ENCODE data around the gene STRA6.
A peak's percentile ranks its signal among the peaks of the same experiment; 100 is the strongest.

STRA6 gene

GRCh38 chr15:74158855-74159650, 43.5 kb downstream of the STRA6 start:
- DNase-seq = no peak

DNA sequence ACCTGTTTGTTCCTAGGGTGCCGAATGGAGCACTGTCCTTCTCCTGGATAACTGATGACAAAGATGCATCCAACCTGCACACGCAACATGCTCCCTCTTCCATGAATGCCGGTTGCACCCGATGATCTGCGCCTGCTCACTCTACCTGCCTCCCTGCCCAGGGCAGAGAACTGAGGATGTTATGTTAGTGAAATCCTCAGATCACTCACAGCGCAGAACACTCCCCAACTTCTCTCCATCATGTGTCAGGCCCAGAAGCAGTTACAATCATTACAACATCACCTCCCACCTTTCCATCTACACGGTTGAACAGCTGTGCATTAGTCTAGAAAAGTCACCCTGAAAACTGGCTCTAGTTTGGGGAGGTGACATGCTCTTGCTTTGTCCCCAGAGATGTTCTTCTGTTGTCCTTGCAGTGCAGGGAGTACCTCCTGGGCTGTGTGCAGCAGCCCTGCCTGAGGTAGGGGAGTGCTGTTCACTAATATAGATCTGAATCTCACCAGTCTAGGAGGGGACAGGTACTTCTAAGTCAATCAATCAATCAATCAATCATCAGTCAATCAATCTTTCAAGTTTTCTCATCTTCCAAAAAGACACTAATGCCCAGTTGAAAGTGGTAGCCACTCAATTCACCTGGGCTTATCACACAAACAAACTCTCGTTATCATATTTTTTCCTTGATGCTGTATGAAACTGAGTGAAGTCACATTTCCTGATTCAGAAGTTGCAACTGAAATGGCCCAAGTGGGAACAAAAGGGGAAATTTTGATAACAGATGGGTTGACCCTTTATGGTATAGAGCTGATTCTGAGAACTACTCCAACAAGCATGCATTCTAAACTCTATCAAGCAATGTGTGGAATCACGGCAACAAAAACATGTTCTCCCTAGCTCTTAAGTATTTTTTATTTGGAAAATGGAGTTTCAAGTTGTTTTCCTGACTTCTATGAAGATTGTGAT, 44.4 kb downstream of the STRA6 start:
- no peak for DNase-seq

DNA sequence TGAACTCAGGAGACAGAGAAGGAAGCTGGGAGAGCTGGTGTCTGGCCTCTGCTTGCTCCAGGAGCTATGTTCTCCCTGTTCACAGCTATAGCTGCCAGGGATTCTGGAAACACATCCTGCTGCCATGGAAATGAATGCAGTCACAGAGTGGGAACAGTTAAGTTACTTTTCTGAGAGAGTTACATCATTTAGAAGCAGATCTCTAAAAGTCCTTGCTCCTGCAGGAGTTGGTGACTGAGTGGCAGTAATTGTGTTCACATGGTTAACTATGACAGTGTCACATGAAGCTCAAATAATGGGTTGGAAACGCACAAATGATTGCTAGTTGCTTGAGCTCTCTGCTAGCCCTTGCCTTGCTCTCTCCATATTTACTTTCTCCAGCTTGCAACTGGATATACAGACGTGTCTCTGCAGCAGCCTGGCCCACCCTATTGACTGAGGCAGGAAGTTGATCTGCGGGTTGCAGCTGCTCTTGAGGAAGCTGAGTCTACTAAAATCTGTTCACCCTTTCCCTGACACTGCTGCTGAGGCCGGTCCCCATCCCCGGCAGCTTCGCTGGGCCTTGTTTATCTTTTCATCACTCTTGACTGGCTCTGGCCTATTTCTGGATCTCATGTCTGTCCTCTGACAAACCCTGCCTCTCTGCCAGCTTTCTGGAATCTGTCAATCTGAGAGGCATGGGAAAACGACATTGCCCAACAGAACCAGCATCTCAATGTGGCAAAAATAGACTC, 45.7 kb downstream of the STRA6 start:
- DNase-seq = peak; percentile 76

DNA sequence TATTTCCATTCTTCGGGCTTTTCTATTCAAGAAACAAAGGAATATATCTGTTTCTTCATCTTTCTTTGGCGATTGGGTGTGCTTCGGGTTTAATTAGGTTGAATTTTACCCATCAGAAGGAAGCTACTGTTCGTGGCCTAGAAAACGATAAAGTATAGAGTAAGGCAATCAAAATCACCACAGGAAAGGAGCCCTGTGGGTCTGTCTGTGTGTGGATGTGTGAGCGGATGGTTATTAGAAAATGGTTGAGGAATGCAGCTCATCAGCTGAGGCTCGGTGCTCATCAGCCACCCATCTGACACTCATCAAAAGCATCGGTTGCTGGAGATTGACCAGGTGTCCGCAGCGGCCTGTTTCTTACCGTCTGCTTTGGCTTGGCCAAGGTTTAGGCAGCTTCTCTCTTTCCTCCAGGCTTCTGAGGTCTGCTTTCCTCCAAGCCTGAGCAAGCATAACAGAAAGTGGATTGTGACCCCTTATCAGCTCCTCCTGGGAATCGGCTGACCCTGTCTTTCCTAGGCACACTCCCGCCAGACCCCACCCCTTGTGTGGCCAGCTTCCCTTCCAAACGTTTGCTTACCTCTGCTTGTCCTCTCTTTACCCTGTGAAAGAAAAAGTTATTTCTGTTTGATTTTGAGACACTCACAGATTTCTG, 46.7 kb downstream of the STRA6 start:
- DNase-seq = no peak

DNA sequence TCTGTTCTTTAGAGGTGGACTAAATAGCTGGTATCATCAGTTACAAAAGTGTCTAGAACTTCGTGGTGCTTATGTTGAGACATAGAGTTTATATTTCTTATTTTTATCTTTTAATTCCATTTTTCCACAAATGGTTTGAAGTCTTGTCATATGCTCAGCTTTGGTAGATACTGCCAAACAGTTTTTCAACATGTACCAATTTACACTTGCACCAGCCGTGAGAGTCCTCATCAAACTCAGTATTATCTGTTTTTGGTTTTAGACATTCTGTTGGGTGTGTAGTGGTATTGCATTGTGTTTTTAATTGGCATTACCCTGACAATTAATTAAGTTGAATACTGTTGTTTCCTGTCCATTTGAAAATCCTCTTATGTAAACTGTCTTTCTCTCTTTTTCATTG, 55.5 kb downstream of the STRA6 start:
- no peak for DNase-seq

GRCh38 chr15:74146277-74146800, 56.2 kb downstream of the STRA6 start:
- no peak for DNase-seq

- peak; percentile 29 for DNase-seq
These were observed 58.3 kb downstream of the STRA6 start for GRCh38 chr15:74144153-74144775.

DNA sequence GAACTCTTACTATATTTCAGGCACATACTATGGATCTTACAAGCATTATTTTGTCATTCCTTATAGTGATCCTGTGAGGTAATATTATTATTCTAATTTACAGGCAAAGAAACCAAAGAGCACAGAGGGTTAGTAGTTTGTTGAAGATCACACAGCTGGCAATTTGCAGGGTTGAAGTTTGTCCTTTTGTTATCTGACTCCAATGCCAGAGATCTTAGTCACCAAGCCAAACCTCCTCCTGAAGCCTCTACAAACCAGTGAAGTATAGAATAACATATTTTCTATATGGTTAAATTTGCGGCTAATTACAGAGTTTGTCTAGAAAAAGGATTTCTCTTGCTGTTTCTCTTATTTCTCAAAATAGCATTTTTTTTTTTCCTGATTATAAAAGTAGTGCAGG, 61.0 kb downstream of the STRA6 start:
- DNase-seq = no peak

GRCh38 chr15:74138642-74139041, 63.9 kb downstream of the STRA6 start:
- DNase-seq = no peak

- DNase-seq = no peak
These were observed 65.1 kb downstream of the STRA6 start for GRCh38 chr15:74137537-74137894.

DNA sequence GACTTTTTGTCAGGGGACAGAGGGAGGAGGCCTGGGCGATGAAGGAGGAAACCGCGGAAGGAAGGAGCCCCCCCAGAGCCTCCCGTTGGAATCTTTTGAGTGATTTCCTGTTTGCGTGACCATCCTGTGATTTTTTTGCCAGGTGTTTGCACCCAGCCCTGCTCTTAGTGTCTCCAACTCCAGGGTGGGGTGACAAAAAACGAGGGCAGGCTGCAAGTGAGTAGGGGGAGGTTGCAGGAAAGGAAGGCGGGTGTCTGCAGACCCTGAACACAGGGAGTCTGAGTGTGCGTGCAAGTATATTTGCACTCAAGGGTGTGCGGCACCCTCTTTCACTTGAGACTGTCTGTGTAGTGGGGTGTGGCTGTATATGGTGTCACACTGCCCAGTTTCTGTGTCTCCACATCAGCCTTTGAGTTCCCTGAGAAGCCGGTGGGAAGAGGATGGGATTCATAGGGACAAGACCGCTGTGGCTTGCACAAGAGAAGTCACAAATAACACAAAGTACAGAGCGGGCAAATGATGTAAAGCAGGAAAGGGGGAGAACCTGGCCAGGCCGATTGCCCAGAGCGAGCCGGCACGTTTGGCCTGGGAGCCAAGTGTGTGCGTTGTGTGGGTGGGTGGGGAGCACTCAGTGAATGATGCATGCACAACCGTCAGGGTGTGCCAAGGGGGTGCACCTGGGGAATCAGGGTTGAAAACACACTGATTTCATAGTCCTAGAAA, 65.6 kb downstream of the STRA6 start:
- no peak for DNase-seq

DNA sequence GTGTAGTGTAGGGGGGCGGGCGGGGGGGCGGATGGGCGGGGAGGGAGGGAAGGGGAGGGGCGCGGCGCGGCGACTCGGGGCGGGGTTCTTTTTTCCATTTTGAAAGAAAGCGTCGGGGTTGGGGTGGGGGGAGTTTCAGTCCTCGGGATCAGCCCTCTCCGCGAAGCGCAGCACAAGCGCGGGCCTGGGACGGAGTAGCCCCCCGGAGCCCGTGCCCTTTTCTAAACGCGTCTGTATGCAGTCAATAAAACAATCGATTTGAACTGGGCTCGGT, 66.1 kb downstream of the STRA6 start:
- no peak for DNase-seq

GRCh38 chr15:74135041-74135565, 67.5 kb downstream of the STRA6 start:
- DNase-seq = no peak

- DNase-seq = no peak
These were observed 68.1 kb downstream of the STRA6 start for GRCh38 chr15:74134387-74135027.

GRCh38 chr15:74133694-74134386, 68.7 kb downstream of the STRA6 start:
- DNase-seq = no peak

- no peak for DNase-seq
These were observed 69.6 kb downstream of the STRA6 start for GRCh38 chr15:74132681-74133651.

DNA sequence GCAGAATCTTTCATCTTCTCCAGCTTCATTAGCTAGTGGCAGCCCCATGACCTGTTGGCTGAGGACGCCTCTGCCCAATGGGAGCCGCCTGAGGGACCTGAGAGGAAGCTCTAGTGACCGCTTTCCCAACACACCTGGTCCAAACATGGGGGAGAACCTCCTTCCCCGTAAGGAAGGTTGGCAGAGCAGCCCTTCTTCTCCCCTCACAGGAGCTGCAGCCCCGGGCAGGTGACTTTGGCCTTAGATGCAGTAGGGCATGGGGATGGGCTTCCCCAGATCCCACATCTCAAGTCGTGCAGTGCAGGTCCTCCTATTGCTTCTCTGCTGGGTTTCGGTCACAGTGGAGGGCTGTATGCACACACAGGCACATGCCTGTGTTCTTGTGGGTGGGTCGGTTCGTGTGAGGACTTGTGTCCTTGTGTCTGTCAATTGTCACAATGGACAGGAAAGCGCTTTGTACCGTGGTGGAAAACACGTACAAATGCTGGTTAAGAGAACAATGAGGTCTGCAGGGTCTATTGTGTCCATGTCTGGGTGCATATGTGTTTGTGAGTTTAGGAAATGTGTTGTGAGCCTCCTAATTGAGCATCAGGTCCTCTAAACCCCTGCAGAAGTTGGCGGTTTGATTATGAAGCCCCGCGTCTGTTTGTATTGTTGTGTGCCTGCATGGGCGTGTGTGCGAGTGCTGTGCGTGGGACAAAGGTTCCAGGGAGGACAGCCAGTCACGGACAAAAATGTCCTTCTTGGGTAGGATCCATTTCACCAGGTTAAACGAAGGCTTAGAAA, 70.8 kb downstream of the STRA6 start:
- no peak for DNase-seq

Data from SHP77 treated with DMSO at 0.1 percent for 48 hours (cell line).